Stimulated activated CD8-positive, alpha-beta memory T cell treated with anti-CD3 and anti-CD28 coated beads, Interleukin-4, amount 100 ng/mL, for 48 hours (primary cell): ENCODE measurements around the gene RABGEF1.
"Not testable (repeated sequence)": the region's sequence is repeated elsewhere in the genome, so short reads cannot be mapped to it uniquely, and the experiment has no call there.

Source experiments
- DNase-seq: peaks from one replicate; pipeline ENCODE4 v3.0.0-alpha.2; 2020

Gene RABGEF1

DNA sequence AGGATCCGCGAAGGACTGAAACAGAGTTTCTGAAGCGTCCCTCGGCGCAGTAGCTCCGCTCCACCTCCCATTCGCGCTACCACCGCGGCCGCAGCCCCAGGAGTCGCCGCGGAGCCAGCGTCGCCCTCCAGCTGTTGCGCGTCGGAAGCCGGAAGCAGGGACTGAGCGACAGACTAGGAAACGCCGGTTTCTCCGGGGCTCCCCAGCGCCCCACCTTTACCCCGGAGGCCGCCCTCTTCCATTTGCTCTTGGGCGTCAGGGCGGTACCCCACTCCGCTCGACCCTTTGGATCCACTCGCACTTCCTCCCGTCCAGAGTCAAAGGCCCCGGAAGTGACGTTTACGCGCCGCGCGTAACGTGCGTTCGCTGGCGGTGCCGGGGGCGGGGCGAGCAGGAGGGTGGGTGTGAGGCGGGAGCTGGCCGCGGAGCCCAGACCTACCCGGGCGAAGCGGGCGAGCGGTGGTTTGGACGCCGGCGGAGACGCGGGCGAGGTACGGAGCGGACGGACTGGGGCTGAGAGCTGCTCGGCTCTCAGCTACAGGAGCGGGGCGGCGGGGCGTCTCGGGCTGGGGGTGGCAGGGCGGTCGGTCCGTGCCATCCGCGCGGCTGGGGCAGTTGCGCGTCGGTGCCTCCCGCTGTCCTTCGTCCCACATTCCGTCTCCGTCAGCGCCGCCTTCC, at the start of gene RABGEF1:
Gene RABGEF1 (plus strand): TSS at position 432 of the 678 bp plus-strand sequence. CDS start 31,167 bp downstream, outside the sequence.
- DNase-seq: peak; percentile 99

DNA sequence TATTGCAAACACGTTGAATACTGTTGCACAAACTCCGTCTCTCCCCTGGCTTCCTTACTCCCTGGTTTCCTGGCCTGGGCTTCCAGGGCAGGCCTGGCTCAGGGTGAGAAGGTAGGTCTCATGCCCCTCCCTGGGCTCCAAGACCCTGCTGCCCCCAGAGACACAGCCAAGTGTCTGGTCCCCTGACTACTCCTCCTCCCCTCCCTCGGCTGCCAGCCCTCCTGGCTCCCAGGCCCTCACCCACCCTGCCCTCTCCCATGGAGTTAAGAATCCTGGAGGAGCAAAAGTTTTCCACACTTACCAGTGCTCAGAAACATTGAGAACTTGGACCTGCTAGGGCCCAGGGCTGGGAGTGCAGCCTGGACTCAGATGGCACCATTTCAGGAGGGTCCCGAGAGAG, 47.2 kb upstream of the RABGEF1 start:
- DNase-seq: no peak

DNA sequence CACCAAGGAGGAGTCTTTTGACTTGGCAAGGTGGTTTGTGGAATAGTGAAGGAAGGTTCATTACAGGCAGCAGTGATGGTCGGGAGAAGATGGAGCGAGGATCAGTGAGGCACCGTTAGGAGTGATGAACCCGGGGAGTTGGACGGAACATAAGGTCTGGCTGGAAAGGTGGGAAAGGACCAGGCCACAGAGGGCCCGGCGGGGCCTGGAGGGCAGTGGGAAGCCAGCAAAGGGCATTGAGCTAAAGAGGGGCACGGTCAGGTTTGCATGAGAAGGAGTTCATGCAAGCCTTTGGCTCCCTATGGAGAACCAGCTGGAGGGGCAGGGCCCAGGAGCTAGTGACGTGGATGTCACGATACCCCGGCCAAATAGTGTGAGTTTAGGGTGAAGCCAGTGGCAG, 46.2 kb upstream of the RABGEF1 start:
- no peak for DNase-seq

DNA sequence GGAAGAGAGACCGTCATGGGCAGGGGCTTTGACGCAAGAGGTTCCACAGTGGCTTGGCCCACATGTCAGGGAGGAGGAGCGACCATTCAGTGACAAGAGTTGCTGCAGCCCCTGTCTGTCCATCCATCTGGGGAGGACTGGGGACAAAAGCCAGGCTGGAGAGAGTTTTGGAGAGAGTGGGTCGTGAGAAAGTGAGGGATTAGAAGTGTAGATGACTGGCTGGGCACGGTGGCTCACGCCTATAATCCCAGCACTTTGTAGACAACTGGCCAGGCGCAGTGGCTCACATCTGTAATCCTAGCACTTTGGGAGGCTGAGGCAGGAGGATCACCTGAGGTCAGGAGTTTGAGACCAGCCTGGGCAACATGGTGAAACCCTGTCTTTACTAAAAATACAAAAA, 45.1 kb upstream of the RABGEF1 start:
- DNase-seq: not testable (repeated sequence)

GRCh38 chr7:66696134-66696533, 44.4 kb upstream of the RABGEF1 start:
- DNase-seq: not testable (repeated sequence)

DNA sequence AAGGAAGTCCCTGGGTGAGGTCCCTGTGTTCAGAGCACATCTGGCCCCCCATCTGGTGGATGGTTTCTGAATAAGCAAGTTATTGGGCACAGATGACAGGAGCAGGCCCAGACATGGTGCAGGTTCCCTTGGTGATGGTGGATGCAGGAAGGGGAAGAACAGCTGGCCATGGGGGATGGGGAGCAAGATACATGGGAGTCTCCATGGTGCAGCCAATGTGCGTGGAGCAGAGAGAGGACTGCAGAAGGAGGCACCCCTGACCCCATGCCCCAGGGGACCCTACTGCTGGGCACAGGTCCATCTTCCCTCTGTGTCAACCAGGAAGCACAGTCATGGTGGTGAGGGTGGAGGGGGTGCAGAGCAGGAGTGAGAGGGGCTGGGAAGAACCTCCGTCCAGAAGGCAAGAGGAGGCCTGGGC, 43.8 kb upstream of the RABGEF1 start:
- DNase-seq: no peak

DNA sequence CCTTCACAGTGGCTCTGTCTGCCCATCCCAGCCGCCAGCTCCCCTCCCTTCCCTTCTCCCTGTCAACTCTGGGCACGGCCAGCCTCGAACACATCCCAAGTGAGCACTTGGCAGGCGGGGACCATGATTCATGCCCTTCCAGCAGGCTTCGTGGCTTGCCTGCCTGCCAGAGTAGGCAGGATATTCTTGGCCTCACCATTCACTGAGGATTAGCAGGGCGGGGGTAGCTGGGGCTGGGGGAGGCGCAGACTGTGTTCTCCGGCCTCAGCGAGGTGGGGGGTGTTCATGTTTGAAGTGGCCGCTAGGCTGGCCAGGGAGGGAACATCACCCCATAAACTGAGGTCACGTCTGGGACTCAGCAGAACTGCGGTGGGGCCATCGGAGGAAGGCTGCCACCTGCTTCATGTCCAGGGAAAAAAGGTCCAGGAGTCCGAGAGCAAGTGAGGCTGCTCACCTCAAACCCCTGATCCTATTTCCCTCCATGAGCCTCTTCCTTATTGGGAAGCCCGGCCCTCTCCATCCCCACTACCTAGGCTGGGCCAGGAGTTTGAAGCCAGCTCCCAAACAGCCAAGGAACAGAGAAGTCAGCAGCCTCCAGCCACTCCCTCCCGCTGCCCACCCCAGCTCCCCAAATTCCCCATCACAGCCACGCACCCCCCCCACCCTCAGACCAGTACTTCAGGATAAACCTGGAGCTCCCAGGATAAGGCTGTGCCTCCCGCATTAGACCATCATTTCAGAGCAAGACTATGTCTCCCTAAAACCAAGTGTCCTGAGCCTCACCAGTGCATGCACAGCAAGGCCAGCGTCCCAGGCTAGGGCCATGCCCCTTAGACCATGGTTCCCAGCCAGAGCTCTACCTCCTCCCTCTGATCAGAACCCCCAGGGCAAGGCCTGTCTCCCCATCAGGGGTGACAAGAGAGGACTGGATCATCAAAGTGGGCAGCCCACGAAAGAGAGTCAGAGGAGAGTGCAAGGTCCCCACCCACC, 42.8 kb upstream of the RABGEF1 start:
- DNase-seq: no peak

GRCh38 chr7:66698652-66699205, 41.8 kb upstream of the RABGEF1 start:
- DNase-seq: no peak

DNA sequence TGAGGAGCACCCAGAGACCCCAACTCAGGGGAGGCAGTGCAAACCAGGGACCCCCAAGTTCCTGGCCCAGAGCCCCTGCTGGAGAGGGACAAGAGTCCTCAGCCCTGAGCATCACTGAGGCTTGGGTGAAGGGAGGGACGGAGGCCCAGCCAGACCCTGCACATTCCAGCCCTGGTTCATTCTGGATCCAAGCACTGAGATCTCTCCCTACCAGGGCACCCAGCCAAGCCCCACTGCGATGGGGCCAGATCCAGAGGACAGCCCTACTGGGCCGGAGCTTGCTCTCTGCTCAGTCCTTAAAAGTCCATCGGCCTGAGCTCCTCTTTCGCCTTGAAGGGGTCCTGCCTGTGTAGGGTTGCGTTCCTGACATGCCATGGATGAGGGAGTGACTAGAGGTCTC, 40.5 kb upstream of the RABGEF1 start:
- no peak for DNase-seq

DNA sequence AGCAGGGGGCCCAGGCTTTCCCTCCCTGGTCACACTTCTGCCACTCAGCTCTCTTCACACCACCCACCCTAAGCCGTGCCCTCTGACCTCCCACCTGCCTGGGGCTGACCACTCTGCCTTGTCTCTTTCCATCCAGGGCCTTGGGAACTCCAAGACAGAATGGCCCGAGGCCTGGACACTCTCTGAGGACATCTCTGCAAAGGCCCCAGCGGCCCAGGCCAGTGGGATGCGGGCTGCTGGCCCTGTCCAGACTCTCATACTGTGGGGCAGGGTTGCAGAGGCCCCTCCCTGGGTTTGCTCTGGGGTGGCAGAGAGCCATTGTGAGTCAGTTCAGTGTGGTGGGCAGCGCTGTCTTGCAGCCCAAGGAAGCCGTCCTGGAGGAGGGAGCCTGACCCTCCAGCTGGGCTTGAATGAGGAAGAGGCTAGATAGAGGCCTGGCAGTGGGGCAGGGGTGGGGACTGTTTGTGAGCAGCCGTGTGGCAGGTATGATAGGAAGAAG, 39.9 kb upstream of the RABGEF1 start:
- peak; percentile 18 for DNase-seq

DNA sequence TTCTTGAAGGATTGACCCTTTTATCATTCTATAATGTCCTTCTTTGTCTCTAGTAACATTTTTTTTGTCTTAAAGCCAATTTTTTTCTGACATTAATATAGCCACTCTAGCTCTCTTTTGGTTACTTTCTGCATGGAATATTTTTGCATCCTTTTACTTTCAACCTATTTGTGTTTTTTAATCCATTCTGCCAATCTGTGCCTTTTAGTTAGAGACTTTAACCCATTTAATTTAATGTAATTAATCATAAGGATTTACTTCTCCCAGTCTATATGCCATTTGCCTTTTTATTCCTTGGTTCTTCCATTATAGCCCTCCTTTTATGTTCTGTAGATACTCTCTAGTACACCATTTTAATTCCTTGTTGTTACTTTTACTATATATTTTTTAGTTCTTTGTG, 32.7 kb upstream of the RABGEF1 start:
- DNase-seq: no peak

DNA sequence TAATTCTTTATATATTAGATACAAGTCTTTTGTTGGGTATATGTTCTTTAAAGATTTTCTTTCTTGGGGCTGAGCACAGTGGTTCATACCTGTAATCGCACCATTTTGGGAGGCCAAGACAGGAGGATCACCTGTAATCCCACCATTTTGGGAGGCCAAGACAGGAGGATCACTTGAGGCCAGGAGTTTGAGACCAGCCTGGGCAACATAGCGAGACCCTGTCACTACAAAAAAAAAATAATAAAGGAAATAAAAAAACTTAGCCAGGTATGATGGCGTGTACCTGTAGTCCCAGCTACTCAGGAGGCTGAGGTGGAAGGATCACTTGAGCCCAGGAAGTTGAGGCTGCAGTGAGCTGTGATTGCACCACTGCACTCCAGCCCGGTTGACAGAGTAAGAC, 29.8 kb upstream of the RABGEF1 start:
- not testable (repeated sequence) for DNase-seq

- DNase-seq: no peak
Measured at GRCh38 chr7:66713687-66714086, 26.8 kb upstream of the RABGEF1 start.

- DNase-seq: not testable (repeated sequence)
Measured at GRCh38 chr7:66716634-66717033, 23.9 kb upstream of the RABGEF1 start.

- DNase-seq: no peak
Measured at GRCh38 chr7:66720561-66720960, 20.0 kb upstream of the RABGEF1 start.

DNA sequence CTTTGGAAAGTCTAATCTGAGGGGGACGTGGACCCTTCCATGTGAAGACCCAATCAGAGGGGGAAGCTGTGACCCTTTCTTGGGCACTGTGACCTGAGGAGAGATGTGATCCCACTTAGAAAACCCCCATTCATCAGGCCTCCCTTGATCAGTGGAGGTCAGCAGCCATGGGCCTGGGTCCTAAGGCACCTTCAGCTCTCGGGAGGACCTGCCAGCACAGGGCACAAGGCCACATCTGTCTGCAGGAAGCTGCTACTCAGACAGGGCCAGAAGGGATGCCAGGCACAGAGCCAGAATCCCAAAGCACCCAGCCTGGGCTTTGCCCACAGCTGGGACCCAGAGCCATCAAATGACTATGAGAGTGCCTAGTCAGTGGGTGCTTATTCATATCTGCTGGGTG, 14.7 kb upstream of the RABGEF1 start:
- DNase-seq: no peak

- no peak for DNase-seq
Measured at GRCh38 chr7:66727058-66727457, 13.5 kb upstream of the RABGEF1 start.

GRCh38 chr7:66728571-66728970, 12.0 kb upstream of the RABGEF1 start:
- DNase-seq: no peak

- no peak for DNase-seq
Measured at GRCh38 chr7:66729274-66729673, 11.3 kb upstream of the RABGEF1 start.

GRCh38 chr7:66731986-66732385, 8.5 kb upstream of the RABGEF1 start:
- DNase-seq: no peak

GRCh38 chr7:66732439-66732838, 8.1 kb upstream of the RABGEF1 start:
- DNase-seq: no peak

DNA sequence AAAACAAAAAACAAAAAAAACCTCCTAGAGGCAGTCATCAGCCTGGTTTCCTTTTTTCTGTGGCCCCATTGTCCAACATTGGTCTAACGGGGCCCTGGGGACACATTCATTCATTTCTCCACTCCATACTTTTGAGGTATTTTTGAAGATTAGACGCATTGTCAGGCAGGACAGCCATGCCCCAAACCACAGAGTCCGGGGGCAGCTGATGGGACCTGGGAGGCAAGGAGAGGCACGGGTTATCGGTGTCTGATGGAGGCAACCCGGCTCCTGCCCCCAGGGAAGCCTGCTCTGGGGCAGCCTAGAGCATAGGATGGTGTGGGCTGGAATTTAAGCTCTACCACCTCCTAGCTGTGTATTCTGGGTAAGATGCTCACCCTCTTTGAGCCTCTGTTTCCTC, 6.5 kb upstream of the RABGEF1 start:
- no peak for DNase-seq

GRCh38 chr7:66735154-66735553, 5.4 kb upstream of the RABGEF1 start:
- no peak for DNase-seq

- DNase-seq: no peak
Measured at GRCh38 chr7:66735850-66736249, 4.7 kb upstream of the RABGEF1 start.
